Glutamatergic neuron (in vitro differentiated cells): ENCODE measurements around the gene CDK11A. TPM values are rescaled to one million over a fixed set of nuclear protein-coding genes. Genes with fewer than 3 reads are reported as not detected.
A peak's percentile ranks its signal among the peaks of the same experiment; 100 is the strongest.
"Not testable (repeated sequence)": the region's sequence is repeated elsewhere in the genome, so short reads cannot be mapped to it uniquely, and the experiment has no call there.

Source experiments
- DNase-seq: peaks from one replicate; pipeline ENCODE4 v3.0.0; 2022
- H3K27ac Mint-ChIP-seq: one replicate; pipeline ENCODE4 v1.8.0; 2020; ENCODE audit warnings: mild to moderate bottlenecking, mixed read lengths, inconsistent platforms; ENCODE audit not compliant: unreplicated experiment
- H3K27me3 Mint-ChIP-seq: one replicate; pipeline ENCODE4 v1.8.0; 2020; ENCODE audit warnings: mild to moderate bottlenecking, moderate library complexity, mixed read lengths, inconsistent platforms; ENCODE audit not compliant: unreplicated experiment
- H3K36me3 Mint-ChIP-seq: one replicate; pipeline ENCODE4 v1.8.0; 2020; ENCODE audit warnings: mild to moderate bottlenecking, mixed read lengths, inconsistent platforms; ENCODE audit not compliant: unreplicated experiment
- H3K4me1 Mint-ChIP-seq: one replicate; pipeline ENCODE4 v1.8.0; 2020; ENCODE audit warnings: mild to moderate bottlenecking, low read depth, mixed read lengths, inconsistent platforms; ENCODE audit not compliant: unreplicated experiment
- H3K4me3 Mint-ChIP-seq: one replicate; pipeline ENCODE4 v1.8.0; 2020; ENCODE audit warnings: mild to moderate bottlenecking, mixed read lengths, inconsistent platforms; ENCODE audit not compliant: unreplicated experiment
- H3K9me3 Mint-ChIP-seq: one replicate; pipeline ENCODE4 v1.8.0; 2020; ENCODE audit warnings: mild to moderate bottlenecking, moderate library complexity, mixed read lengths, inconsistent platforms; ENCODE audit not compliant: unreplicated experiment
- total RNA-seq: library from RNA; stranded (reverse); fragmentation: NEBNext Ultra II Directional; extraction: Animal tissue kit (Norgen Biotek cat#: 25700); gene quantifications from one replicate; pipeline ENCODE4 v1.2.1, GENCODE V29; 2021; ENCODE audit not compliant: unreplicated experiment
- TF ChIP-seq, protein P1 (sequence below): fragments of 200-600 bp; sonication (generic); IDR thresholded peaks from one replicate; pipeline ENCODE4 v1.5.0; 2021; ENCODE audit not compliant: partially characterized antibody, unreplicated experiment

The CDK11A gene
- total RNA-seq, 1 donor from 2014 or later: 62.8 TPM

DNA sequence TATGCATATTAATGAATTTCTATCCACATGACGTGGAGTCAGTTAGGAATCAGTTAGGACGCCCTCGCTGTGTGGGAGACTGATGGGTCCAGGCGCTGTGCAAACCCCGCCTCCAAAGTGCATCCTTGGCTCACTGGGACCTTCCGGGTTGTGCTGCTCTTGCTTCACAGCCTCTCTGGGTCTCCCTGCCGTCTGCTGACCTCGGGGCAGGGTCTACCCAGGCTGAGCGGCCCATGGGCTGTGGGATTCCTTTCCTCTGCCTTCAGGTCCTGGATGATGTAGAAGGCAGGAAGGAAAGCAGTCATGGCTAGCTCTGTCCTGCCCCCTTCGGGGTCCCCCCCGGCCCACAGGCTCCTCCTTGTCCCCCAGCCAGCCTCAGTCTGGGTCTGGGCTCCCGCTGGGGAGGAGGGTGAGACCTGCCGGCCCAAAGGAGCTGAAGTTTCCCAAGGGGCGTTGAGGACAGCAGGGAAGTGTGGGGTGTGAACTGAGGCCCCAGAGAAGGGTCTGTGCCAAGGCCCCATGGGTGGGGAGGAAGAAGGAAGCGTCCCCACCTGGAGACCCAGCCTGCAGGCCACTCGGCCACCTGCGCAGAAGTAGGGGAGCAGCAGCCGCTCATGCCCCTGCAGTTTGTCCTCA lies 24.6 kb upstream of the CDK11A start:
- Mint-ChIP-seq H3K9me3 (peaks cover 5% of the 10 kb centered on the region), H3K27me3 (peaks cover 5% of the 10 kb centered on the region), H3K36me3 (no peaks in the 10 kb centered on the region), H3K4me3 (peak overlapping the region; percentile 4), H3K27ac (no peak overlapping the region), H3K4me1 (peaks cover 10% of the 10 kb centered on the region)
- TF ChIP-seq, protein P1, sequence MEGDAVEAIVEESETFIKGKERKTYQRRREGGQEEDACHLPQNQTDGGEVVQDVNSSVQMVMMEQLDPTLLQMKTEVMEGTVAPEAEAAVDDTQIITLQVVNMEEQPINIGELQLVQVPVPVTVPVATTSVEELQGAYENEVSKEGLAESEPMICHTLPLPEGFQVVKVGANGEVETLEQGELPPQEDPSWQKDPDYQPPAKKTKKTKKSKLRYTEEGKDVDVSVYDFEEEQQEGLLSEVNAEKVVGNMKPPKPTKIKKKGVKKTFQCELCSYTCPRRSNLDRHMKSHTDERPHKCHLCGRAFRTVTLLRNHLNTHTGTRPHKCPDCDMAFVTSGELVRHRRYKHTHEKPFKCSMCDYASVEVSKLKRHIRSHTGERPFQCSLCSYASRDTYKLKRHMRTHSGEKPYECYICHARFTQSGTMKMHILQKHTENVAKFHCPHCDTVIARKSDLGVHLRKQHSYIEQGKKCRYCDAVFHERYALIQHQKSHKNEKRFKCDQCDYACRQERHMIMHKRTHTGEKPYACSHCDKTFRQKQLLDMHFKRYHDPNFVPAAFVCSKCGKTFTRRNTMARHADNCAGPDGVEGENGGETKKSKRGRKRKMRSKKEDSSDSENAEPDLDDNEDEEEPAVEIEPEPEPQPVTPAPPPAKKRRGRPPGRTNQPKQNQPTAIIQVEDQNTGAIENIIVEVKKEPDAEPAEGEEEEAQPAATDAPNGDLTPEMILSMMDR: no peak
- no peak for DNase-seq

DNA sequence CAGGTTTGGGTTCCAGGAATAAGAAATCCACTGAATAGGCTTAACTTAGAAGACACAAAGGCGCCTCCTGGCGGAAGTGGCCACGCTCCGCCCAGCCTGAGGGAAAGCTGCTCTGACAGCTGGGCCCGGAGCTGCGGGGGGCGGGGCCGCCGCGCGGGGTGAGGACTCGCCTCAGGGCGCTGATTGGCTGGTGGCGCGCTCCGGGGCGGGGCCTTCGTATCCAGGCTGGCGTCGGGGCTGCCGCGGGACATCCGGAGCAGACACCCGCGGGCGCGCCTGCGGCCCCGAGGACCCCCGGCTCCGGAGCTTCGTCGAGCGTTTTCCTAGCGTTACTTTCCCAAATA lies 22.4 kb upstream of the CDK11A start:
- not testable (repeated sequence) for H3K27ac Mint-ChIP-seq, DNase-seq, H3K4me3 Mint-ChIP-seq, H3K4me1 Mint-ChIP-seq, H3K27me3 Mint-ChIP-seq, H3K9me3 Mint-ChIP-seq, H3K36me3 Mint-ChIP-seq

DNA sequence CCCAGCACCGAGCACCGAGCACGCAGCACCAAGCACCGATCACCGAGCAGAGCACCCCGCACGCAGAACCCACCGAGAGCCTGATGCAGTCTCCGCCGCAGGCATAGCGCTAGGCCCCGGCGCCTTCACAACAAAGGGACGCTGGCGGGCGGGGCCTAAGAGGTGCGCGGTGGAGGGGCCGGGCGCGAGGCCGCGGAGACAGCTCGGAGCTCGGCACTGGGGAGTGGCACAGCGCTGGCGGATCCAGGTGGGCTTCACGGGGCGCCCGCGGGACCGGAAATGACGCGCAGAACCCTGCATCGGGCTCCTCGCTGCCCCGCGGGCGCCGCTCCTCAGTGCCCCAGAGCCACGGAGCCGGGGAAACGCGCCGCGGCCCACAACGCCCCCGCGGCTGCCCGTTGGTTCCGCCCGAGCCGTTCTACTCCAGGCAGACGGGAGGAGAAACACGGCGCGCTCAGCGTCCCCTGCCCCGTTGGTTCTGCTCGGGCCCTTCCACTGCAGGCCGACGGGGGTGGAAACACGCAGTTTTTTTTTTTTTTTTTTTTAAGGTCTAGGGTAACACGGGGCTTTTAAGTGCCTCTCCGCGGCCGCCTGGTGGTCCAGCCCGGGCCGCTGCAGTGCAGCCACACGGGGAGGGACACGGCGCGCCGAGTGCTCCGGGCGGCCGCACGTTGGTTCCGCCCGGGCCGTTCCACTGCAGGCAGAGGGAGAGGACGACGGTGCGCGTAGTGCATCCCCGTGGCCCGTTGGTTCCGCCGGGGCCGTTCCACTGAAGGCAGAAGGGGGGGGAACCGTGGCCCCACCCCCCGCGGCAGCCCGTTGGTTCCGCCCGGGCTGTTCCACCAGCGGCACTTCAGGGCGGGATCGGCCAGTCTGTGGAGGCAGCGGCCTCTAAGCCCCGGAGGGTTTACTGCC lies 21.8 kb upstream of the CDK11A start:
- H3K36me3 Mint-ChIP-seq, H3K27ac Mint-ChIP-seq, H3K4me3 Mint-ChIP-seq, H3K4me1 Mint-ChIP-seq, H3K9me3 Mint-ChIP-seq, H3K27me3 Mint-ChIP-seq: not testable (repeated sequence)
- DNase-seq: peak; percentile 79

DNA sequence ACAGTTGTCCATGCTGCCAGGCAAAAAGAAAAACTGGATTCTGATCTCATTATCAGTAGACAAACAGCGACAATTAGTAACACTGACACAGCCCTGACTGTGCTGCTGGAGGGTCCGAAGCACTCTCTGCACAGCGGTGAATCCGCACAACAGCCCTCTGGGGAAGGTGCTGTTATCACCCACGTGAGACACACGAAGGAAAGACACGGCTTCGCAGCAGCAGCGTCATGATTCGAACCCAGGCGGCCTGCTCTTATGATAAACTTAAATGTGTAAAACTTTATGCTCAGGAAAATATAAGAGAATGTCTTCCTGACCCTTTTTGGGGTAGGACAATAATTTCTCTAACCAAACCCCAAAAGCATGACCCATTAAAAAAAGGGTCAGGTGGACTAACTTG lies 18.4 kb upstream of the CDK11A start:
- not testable (repeated sequence) for DNase-seq, H3K9me3 Mint-ChIP-seq, H3K36me3 Mint-ChIP-seq, H3K27ac Mint-ChIP-seq, H3K27me3 Mint-ChIP-seq, H3K4me3 Mint-ChIP-seq, H3K4me1 Mint-ChIP-seq

DNA sequence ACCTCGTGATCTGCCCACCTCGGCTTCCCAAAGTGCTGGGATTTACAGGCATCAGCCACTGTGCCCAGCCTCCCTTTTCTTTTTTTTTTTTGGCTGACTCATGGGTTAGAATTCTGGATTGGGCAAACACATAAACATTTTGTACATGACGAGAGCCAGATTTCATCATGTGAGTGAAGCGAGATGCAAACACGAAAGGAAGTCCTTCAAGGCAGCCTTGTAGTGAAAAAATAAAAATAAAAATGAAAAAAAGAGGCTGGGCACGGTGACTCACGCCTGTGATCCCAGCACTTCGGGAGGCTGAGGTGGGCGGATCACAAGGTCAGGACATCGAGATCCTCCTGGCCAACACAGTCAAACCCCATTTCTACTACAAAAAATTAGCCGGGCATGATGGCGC lies 16.9 kb upstream of the CDK11A start:
- not testable (repeated sequence) for DNase-seq, H3K27me3 Mint-ChIP-seq, H3K4me3 Mint-ChIP-seq, H3K36me3 Mint-ChIP-seq, H3K9me3 Mint-ChIP-seq, H3K4me1 Mint-ChIP-seq, H3K27ac Mint-ChIP-seq

DNA sequence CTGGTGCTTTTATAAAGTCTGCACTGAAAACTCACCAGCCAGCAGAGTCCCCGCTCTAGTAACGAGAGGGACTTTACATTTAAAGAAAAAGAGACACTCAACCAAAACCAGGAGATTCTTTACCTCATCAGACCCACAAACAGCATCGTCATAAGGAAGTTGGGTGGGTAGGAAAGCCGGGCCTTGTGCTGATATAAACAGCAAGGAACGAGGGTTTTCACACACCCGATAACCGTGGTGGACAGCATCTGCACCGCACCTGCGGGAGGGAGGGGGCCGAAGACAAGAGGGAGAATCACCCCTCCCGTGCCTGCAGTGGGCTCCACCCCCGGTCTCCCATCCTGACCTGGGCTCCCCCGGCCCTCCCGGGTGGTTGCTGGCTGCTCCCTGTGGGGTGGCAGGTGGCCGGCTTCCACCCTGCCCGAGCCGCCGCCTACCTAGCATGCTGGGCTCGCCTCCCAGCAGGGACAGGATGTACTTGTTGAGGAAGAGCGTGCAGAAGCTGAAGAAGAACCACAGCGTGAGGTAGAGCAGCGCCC lies 14.7 kb upstream of the CDK11A start:
- not testable (repeated sequence) for H3K27me3 Mint-ChIP-seq, H3K4me3 Mint-ChIP-seq, DNase-seq, H3K9me3 Mint-ChIP-seq, H3K27ac Mint-ChIP-seq, H3K36me3 Mint-ChIP-seq, H3K4me1 Mint-ChIP-seq

DNA sequence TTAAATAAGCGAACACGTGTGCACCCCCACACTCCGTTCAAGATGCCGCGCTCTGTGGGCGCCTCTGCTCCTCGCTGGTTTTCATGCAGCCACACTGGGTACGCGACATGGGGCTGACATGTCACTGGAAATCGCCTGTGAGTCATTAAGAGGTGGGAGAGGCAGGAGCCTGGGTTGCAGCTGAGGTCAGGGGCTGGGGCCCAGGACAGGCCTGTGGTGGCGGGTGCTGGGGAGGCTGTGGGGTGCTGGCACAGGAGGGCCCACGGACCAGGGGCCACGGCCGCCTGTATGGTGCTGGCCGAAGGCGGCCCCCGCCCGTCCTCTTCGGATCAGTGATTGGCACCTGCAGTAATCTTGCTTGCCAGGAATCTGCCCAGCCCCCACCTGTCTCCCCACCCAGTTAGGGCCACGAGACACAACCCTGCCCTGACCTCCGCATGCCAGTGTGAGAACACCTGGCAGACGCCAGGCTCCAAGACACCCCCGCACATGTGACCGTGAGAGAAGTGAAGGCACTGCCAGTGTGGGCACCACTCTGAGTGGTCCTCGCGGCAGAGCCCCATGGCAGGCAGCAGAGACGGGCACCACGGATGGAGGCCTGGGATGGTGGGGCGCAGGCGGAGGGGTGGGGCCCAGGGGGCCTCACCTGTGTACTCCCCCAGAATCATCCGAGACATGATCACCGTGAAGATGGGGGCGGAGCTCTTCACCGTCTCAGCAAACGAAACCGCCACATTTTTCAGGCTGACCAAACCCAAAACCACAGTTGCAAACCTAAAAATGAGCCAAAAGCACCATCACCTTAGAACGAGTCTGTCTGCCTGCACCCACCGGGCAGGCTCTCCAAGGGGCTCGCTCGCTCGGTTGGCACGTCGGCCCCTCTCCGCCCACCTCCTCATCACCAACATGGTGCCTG lies 13.8 kb upstream of the CDK11A start:
- H3K27ac Mint-ChIP-seq, H3K36me3 Mint-ChIP-seq, H3K27me3 Mint-ChIP-seq, H3K4me3 Mint-ChIP-seq, H3K9me3 Mint-ChIP-seq, H3K4me1 Mint-ChIP-seq, DNase-seq: not testable (repeated sequence)
